ENCODE measurements around the gene SLC32A1.

GRCh38 chr20:38760978-38761377 lies 36.7 kb downstream of the SLC32A1 start:
- TF ChIP-seq CTCF (conservative IDR thresholded peaks at IDR 0.05; ENCODE audit: low read length) (no peak), EZH2phosphoT487 (IDR thresholded peaks at IDR 0.05; ENCODE audit: borderline replicate concordance) (no peak)
